Measurements from ENCODE around the gene DDX51. TPM values are rescaled to one million over a fixed set of nuclear protein-coding genes. Genes with fewer than 3 reads are reported as not detected.
"Not testable (repeated sequence)": the region's sequence is repeated elsewhere in the genome, so short reads cannot be mapped to it uniquely, and the experiment has no call there.

DDX51 gene
- total RNA-seq, 1 donor, result 8.2 TPM

- no peak for TF ChIP-seq CTCF (IDR thresholded peaks at IDR 0.05; ENCODE audit: insufficient read depth, low read depth, low read length)
- DNase-seq (ENCODE audit: low read depth), result no peak
- no peak overlapping the region for H3K4me3 ChIP-seq (ENCODE audit: low read depth, low read length)
Measured at GRCh38 chr12:132152411-132152821, 8.3 kb upstream of the DDX51 start.

- H3K4me3 ChIP-seq (ENCODE audit: low read depth, low read length), result no peak overlapping the region
- TF ChIP-seq CTCF (IDR thresholded peaks at IDR 0.05; ENCODE audit: insufficient read depth, low read depth, low read length), result no peak
- DNase-seq (ENCODE audit: low read depth), result no peak
Measured at GRCh38 chr12:132151766-132152410, 7.8 kb upstream of the DDX51 start.

GRCh38 chr12:132151145-132151765 lies 7.1 kb upstream of the DDX51 start:
- no peak for DNase-seq (ENCODE audit: low read depth)
- no peak for TF ChIP-seq CTCF (IDR thresholded peaks at IDR 0.05; ENCODE audit: insufficient read depth, low read depth, low read length)
- H3K4me3 ChIP-seq (ENCODE audit: low read depth, low read length), result no peak overlapping the region

- DNase-seq (ENCODE audit: low read depth), result no peak
- TF ChIP-seq CTCF (IDR thresholded peaks at IDR 0.05; ENCODE audit: insufficient read depth, low read depth, low read length), result no peak
- H3K4me3 ChIP-seq (ENCODE audit: low read depth, low read length), result no peak overlapping the region
Measured at GRCh38 chr12:132150780-132151144, 6.6 kb upstream of the DDX51 start.

GRCh38 chr12:132149526-132149925 lies 5.4 kb upstream of the DDX51 start:
- not testable (repeated sequence) for DNase-seq (ENCODE audit: low read depth); H3K4me3 ChIP-seq (ENCODE audit: low read depth, low read length)

- H3K4me3 ChIP-seq (ENCODE audit: low read depth, low read length), result no peak overlapping the region
- TF ChIP-seq CTCF (IDR thresholded peaks at IDR 0.05; ENCODE audit: insufficient read depth, low read depth, low read length), result no peak
- DNase-seq (ENCODE audit: low read depth), result no peak
Measured at GRCh38 chr12:132148368-132149045, 4.4 kb upstream of the DDX51 start.

All from fibroblast of villous mesenchyme (primary cell).